A673 (cell line): ENCODE measurements around the gene CCIN. TPM values are rescaled to one million over a fixed set of nuclear protein-coding genes. Genes with fewer than 3 reads are reported as not detected.

Experiments
- BruUV-seq: library from RNA; stranded (reverse); fragments of 400-500 nt; replicated peaks from 2 replicates; lab custom pipeline; 2021; lab: Mats Ljungman, UMichigan
- CTCF ChIA-PET: fragments of 300-600 bp; sonication (Branson Sonifier 250); formaldehyde crosslinking; loops from one replicate; lab custom pipeline; 2022; ENCODE audit warnings: antibody characterized with exemption; lab: Charles Lee
- POLR2A ChIA-PET: fragments of 300-600 bp; sonication (Branson Sonifier 250); formaldehyde crosslinking; loops from one replicate; lab custom pipeline; 2022; ENCODE audit warnings: antibody characterized with exemption; ENCODE audit not compliant: low non-redundant PET; lab: Charles Lee
- DNase-seq: peaks from one replicate; pipeline ENCODE4 v3.0.0-alpha.2; 2015; ENCODE audit warnings: low spot score
- H3K27ac ChIP-seq: fragments of 200-600 bp; sonication (generic); 2 replicates; pipeline ENCODE4 v1.5.1; 2016; ENCODE audit warnings: mixed run types, low read depth, mild to moderate bottlenecking, mixed read lengths, antibody characterized with exemption, low read length; ENCODE audit not compliant: poor library complexity, severe bottlenecking
- H3K27me3 ChIP-seq: fragments of 200-600 bp; sonication (generic); replicated peaks from 2 replicates; pipeline ENCODE4 v1.6.1; 2017; ENCODE audit warnings: mixed run types, low read depth, mild to moderate bottlenecking, mixed read lengths, antibody characterized with exemption, low read length; ENCODE audit not compliant: insufficient read depth, poor library complexity
- H3K36me3 ChIP-seq: fragments of 200-600 bp; sonication (generic); 2 replicates; pipeline ENCODE4 v1.6.1; 2016; ENCODE audit warnings: mixed run types, mild to moderate bottlenecking, mixed read lengths, antibody characterized with exemption, low read length; ENCODE audit not compliant: insufficient read depth, poor library complexity, severe bottlenecking
- H3K4me1 ChIP-seq: fragments of 200-600 bp; sonication (generic); 2 replicates; pipeline ENCODE4 v1.6.1; 2017; ENCODE audit warnings: mixed run types, mild to moderate bottlenecking, mixed read lengths, antibody characterized with exemption, low read length; ENCODE audit not compliant: insufficient read depth, poor library complexity, severe bottlenecking
- H3K4me3 ChIP-seq: fragments of 200-600 bp; sonication (generic); 2 replicates; pipeline ENCODE4 v1.5.1; 2016; ENCODE audit warnings: low read depth, mixed run types, mild to moderate bottlenecking, mixed read lengths, low read length; ENCODE audit not compliant: poor library complexity, severe bottlenecking
- H3K9me3 ChIP-seq: fragments of 200-600 bp; sonication (generic); 2 replicates; pipeline ENCODE4 v1.6.1; 2016; ENCODE audit warnings: mixed run types, low read depth, mild to moderate bottlenecking, mixed read lengths, antibody characterized with exemption, low read length; ENCODE audit not compliant: poor library complexity, severe bottlenecking
- CTCF ChIP-seq: fragments of 300-800, 200-600 bp; sonication (generic); conservative IDR thresholded peaks from 2 replicates; pipeline ENCODE4 v1.5.1; 2017; ENCODE audit warnings: low read depth, mild to moderate bottlenecking, antibody characterized with exemption, low read length, moderate library complexity, mixed read lengths
- EZH2 ChIP-seq: fragments of 200-600 bp; sonication (generic); IDR thresholded peaks from 2 replicates; pipeline ENCODE4 v1.6.1; 2017; ENCODE audit warnings: borderline replicate concordance, low read depth, mild to moderate bottlenecking, mixed read lengths, antibody characterized with exemption, low read length; ENCODE audit not compliant: poor library complexity, severe bottlenecking
- intact Hi-C: fragments of 100-400 bp; cut with micrococcal nuclease; formaldehyde crosslinking; loops from one replicate; pipeline ENCODE4 v1.10.0; 2022; ENCODE audit not compliant: unreplicated experiment
- total RNA-seq: library from RNA; stranded (reverse); gene quantifications from 2 replicates; pipeline ENCODE4 v1.2.3, GENCODE V29; 2021

Gene CCIN
- total RNA-seq, 1 experiment from 2014 or later: not detected

GRCh38 chr9:36189976-36190375 lies 20.8 kb downstream of the CCIN start:
- H3K9me3 ChIP-seq: no peaks in the 10 kb centered on the region
- BruUV-seq: TSS peak; percentile 97
- DNase-seq: no peak
- peak overlapping the region; percentile 83 for H3K27ac ChIP-seq
- TF ChIP-seq CTCF (no peak), EZH2 (no peak)
- H3K4me1 ChIP-seq: peaks cover 21% of the 10 kb centered on the region
- no peaks in the 10 kb centered on the region for H3K36me3 ChIP-seq
- intact Hi-C loops: no loop called here
- ChIA-PET POLR2A (interaction anchor here (0.6 kb wide), 1 partner anchor 19 kb away, joined by 4 read pairs; no protein-coding TSS in a partner anchor), CTCF (interaction anchor here (0.5 to 1.6 kb wide), 4 partner anchors 23 to 1410 kb away, joined by 3 to 7 read pairs (median 6); no protein-coding TSS in a partner anchor)
- H3K4me3 ChIP-seq: peak overlapping the region; percentile 92
- no peaks in the 10 kb centered on the region for H3K27me3 ChIP-seq

- Histone ChIP-seq H3K4me1 (peaks cover 21% of the 10 kb centered on the region), H3K27ac (peak within 1 kb of the TSS; percentile 83), H3K27me3 (no peaks in the 10 kb centered on the region), H3K9me3 (no peaks in the 10 kb centered on the region), H3K4me3 (peak within 1 kb of the TSS; percentile 92), H3K36me3 (peaks cover 3% of the 10 kb centered on the region)
- TF ChIP-seq CTCF: peak; percentile 80
- TF ChIP-seq EZH2: no peak
- ChIA-PET POLR2A (interaction anchor here (0.6 kb wide), 1 partner anchor 19 kb away, joined by 4 read pairs; no protein-coding TSS in a partner anchor), CTCF (interaction anchor here (0.5 to 1.6 kb wide), 4 partner anchors 24 to 1411 kb away, joined by 3 to 7 read pairs (median 6); no protein-coding TSS in a partner anchor)
- peak; percentile 99 for DNase-seq
- BruUV-seq: no TSS peak
- intact Hi-C loops: no loop called here
Measured at GRCh38 chr9:36190388-36191289, 21.5 kb downstream of the CCIN start, which contains the start of gene CLTA. TSS of gene CLTA (plus strand) at chr9:36190921. CDS start at chr9:36191057, 136 bp downstream.

GRCh38 chr9:36191290-36191645 lies 22.1 kb downstream of the CCIN start:
- CTCF ChIA-PET: interaction anchor here (1.0 to 1.6 kb wide), 2 partner anchors 25 to 259 kb away, joined by 3 to 7 read pairs; no protein-coding TSS in a partner anchor
- no peaks in the 10 kb centered on the region for H3K9me3 ChIP-seq
- peaks cover 3% of the 10 kb centered on the region for H3K36me3 ChIP-seq
- POLR2A ChIA-PET: no interaction called here
- peak overlapping the region; percentile 92 for H3K4me3 ChIP-seq
- no peak for TF ChIP-seq EZH2
- no peak for TF ChIP-seq CTCF
- BruUV-seq: no TSS peak
- H3K27ac ChIP-seq: peak overlapping the region; percentile 83
- DNase-seq: peak; percentile 21
- H3K27me3 ChIP-seq: no peaks in the 10 kb centered on the region
- intact Hi-C loops: no loop called here
- H3K4me1 ChIP-seq: peaks cover 21% of the 10 kb centered on the region
